ENCODE data around the gene CFTR. TPM values are rescaled to one million over a fixed set of nuclear protein-coding genes. Genes with fewer than 3 reads are reported as not detected.

CFTR gene
- total RNA-seq, 4 donors from 2014 or later, result 3.4 to 13.5 (median 7.1) TPM

GRCh38 chr7:117597755-117598154 lies 117.9 kb downstream of the CFTR start:
- Histone ChIP-seq H3K9me3 (no peaks in the 10 kb centered on the region), H3K4me3 (no peak overlapping the region), H3K36me3 (no peaks in the 10 kb centered on the region), H3K27me3 (no peaks in the 10 kb centered on the region), H3K4me1 (no peaks in the 10 kb centered on the region), H3K27ac (no peak overlapping the region)
- TF ChIP-seq, protein P1, sequence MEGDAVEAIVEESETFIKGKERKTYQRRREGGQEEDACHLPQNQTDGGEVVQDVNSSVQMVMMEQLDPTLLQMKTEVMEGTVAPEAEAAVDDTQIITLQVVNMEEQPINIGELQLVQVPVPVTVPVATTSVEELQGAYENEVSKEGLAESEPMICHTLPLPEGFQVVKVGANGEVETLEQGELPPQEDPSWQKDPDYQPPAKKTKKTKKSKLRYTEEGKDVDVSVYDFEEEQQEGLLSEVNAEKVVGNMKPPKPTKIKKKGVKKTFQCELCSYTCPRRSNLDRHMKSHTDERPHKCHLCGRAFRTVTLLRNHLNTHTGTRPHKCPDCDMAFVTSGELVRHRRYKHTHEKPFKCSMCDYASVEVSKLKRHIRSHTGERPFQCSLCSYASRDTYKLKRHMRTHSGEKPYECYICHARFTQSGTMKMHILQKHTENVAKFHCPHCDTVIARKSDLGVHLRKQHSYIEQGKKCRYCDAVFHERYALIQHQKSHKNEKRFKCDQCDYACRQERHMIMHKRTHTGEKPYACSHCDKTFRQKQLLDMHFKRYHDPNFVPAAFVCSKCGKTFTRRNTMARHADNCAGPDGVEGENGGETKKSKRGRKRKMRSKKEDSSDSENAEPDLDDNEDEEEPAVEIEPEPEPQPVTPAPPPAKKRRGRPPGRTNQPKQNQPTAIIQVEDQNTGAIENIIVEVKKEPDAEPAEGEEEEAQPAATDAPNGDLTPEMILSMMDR (IDR thresholded peaks at IDR 0.05), result no peak
- WGBS, result 65% methylated on average over 2 of the region's 2 CpGs
- no peak for DNase-seq (ENCODE audit: low spot score in 2 of 2)

DNA sequence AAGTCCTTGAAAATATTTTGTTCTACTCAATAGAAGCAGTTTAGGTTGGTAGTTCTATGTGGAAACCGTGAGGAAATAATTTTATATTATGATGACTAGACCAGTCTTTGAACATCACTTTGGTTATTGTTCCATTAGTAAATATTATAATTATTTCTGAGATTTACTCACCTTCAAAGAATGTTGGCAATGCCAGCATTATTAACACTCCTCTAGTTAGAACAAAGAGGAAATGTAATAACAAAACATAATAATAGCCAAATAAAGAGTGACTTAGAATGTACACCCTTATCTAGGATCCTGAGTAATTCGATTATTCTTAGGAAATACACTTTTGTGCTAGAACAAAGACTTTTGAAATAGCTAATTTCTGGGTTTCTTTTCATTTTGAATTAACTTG lies 121.1 kb downstream of the CFTR start:
- no peak for TF ChIP-seq POLR2AphosphoS5 (IDR thresholded peaks at IDR 0.05)
- TF ChIP-seq, protein P1 (IDR thresholded peaks at IDR 0.05), result no peak
- TF ChIP-seq POLR2A (IDR thresholded peaks at IDR 0.05), result no peak
- no peak for TF ChIP-seq EP300 (IDR thresholded peaks at IDR 0.05)
- no peak for DNase-seq (ENCODE audit: low spot score in 2 of 2)
- 32% methylated on average over 2 of the region's 2 CpGs for WGBS

GRCh38 chr7:117603627-117604026 lies 123.8 kb downstream of the CFTR start:
- no peaks in the 10 kb centered on the region for H3K4me1 ChIP-seq
- 81% methylated on average over 4 of the region's 4 CpGs for WGBS
- no peaks in the 10 kb centered on the region for H3K27me3 ChIP-seq
- TF ChIP-seq POLR2AphosphoS5 (IDR thresholded peaks at IDR 0.05) (no peak), EP300 (IDR thresholded peaks at IDR 0.05) (no peak), POLR2A (IDR thresholded peaks at IDR 0.05) (no peak)
- TF ChIP-seq, protein P1 (IDR thresholded peaks at IDR 0.05), result no peak
- no peak for DNase-seq (ENCODE audit: low spot score in 2 of 2)
- H3K27ac ChIP-seq, result no peak overlapping the region
- H3K4me3 ChIP-seq, result no peak overlapping the region
- H3K36me3 ChIP-seq, result no peaks in the 10 kb centered on the region
- H3K9me3 ChIP-seq, result no peaks in the 10 kb centered on the region

More for the DNA sequence above, 121.1 kb downstream of the CFTR start:
- H3K27ac ChIP-seq, result no peak overlapping the region
- no peaks in the 10 kb centered on the region for H3K36me3 ChIP-seq
- no peak overlapping the region for H3K4me3 ChIP-seq
- H3K4me1 ChIP-seq, result no peaks in the 10 kb centered on the region
- H3K27me3 ChIP-seq, result no peaks in the 10 kb centered on the region
- no peaks in the 10 kb centered on the region for H3K9me3 ChIP-seq

GRCh38 chr7:117605712-117606111 lies 125.9 kb downstream of the CFTR start:
- Histone ChIP-seq H3K9me3 (no peaks in the 10 kb centered on the region), H3K4me1 (no peaks in the 10 kb centered on the region), H3K36me3 (no peaks in the 10 kb centered on the region), H3K4me3 (no peak overlapping the region), H3K27me3 (no peaks in the 10 kb centered on the region), H3K27ac (no peak overlapping the region)
- no peak for DNase-seq (ENCODE audit: low spot score in 2 of 2)
- TF ChIP-seq EP300 (IDR thresholded peaks at IDR 0.05) (no peak), POLR2A (IDR thresholded peaks at IDR 0.05) (no peak), POLR2AphosphoS5 (IDR thresholded peaks at IDR 0.05) (no peak)
- TF ChIP-seq, protein P1 (IDR thresholded peaks at IDR 0.05), result no peak

- WGBS, result 83% methylated on average over 3 of the region's 3 CpGs
These were observed 126.3 kb downstream of the CFTR start for GRCh38 chr7:117606132-117606531.

More at GRCh38 chr7:117606132-117606531, 126.3 kb downstream of the CFTR start:
- Histone ChIP-seq H3K9me3 (no peaks in the 10 kb centered on the region), H3K27me3 (no peaks in the 10 kb centered on the region), H3K4me1 (no peaks in the 10 kb centered on the region), H3K4me3 (no peak overlapping the region), H3K27ac (no peak overlapping the region), H3K36me3 (no peaks in the 10 kb centered on the region)
- no peak for DNase-seq (ENCODE audit: low spot score in 2 of 2)
- no peak for TF ChIP-seq EP300 (IDR thresholded peaks at IDR 0.05)
- TF ChIP-seq, protein P1 (IDR thresholded peaks at IDR 0.05), result no peak
- no peak for TF ChIP-seq POLR2AphosphoS5 (IDR thresholded peaks at IDR 0.05)
- TF ChIP-seq POLR2A (IDR thresholded peaks at IDR 0.05), result no peak
